Neural cell (in vitro differentiated cells): ENCODE measurements around the gene SLC2A6. TPM values are rescaled to one million over a fixed set of nuclear protein-coding genes. Genes with fewer than 3 reads are reported as not detected.

ENCODE experiments used
- H2AFZ ChIP-seq: fragments of 200-600, 300-800 bp; sonication (generic), shearing (Covaris generic); 2 replicates; pipeline ENCODE4 v1.6.0; 2014; ENCODE audit warnings: low read depth, mild to moderate bottlenecking, antibody characterized with exemption, low read length, moderate library complexity
- H3F3A ChIP-seq: fragments of 200-600 bp; shearing (Covaris generic); 2 replicates; pipeline ENCODE4 v1.6.1; 2016; ENCODE audit warnings: mild to moderate bottlenecking, moderate library complexity, mixed read lengths, antibody characterized with exemption, low read length; ENCODE audit not compliant: insufficient read depth, poor library complexity, severe bottlenecking
- H3K27ac ChIP-seq: fragments of 200-600, 300-800 bp; sonication (generic), shearing (Covaris generic); 2 replicates; pipeline ENCODE4 v1.5.1; 2014; ENCODE audit warnings: mild to moderate bottlenecking, low read length, moderate library complexity
- H3K27me3 ChIP-seq: fragments of 300-800, 200-600 bp; sonication (generic), shearing (Covaris generic); 2 replicates; pipeline ENCODE4 v1.6.0; 2014; ENCODE audit warnings: mild to moderate bottlenecking, low read depth, low read length, moderate library complexity; ENCODE audit not compliant: insufficient read depth
- H3K36me3 ChIP-seq: fragments of 300-800, 200-600 bp; sonication (generic), shearing (Covaris generic); 2 replicates; pipeline ENCODE4 v1.5.1; 2014; ENCODE audit warnings: mild to moderate bottlenecking, antibody characterized with exemption, low read length, moderate library complexity; ENCODE audit not compliant: insufficient read depth
- H3K4me2 ChIP-seq: fragments of 300-800, 200-600 bp; sonication (generic), shearing (Covaris generic); 2 replicates; pipeline ENCODE4 v1.6.0; 2014; ENCODE audit warnings: mild to moderate bottlenecking, low read length
- H3K4me3 ChIP-seq: fragments of 300-800, 200-600 bp; sonication (generic), shearing (Covaris generic); 2 replicates; pipeline ENCODE4 v1.5.1; 2014; ENCODE audit warnings: mild to moderate bottlenecking, low read length, moderate library complexity
- H3K79me2 ChIP-seq: fragments of 200-600 bp; shearing (Covaris generic); replicated peaks from 2 replicates; pipeline ENCODE4 v1.6.0; 2014; ENCODE audit warnings: mild to moderate bottlenecking, low read length, moderate library complexity; ENCODE audit not compliant: insufficient read depth
- H3K9ac ChIP-seq: fragments of 300-800, 200-600 bp; sonication (generic), shearing (Covaris generic); 2 replicates; pipeline ENCODE4 v1.6.1; 2016; ENCODE audit warnings: mild to moderate bottlenecking, low read length, mixed read lengths
- H3K9me2 ChIP-seq: fragments of 200-600 bp; shearing (Covaris generic); 2 replicates; pipeline ENCODE4 v1.6.1; 2016; ENCODE audit warnings: mild to moderate bottlenecking, low read length, mixed read lengths; ENCODE audit not compliant: insufficient read depth
- H3K9me3 ChIP-seq: fragments of 200-600, 300-800 bp; sonication (generic), shearing (Covaris generic); 2 replicates; pipeline ENCODE4 v1.6.1; 2016; ENCODE audit warnings: mild to moderate bottlenecking, mixed run types, low read length, moderate library complexity, mixed read lengths
- H4K20me1 ChIP-seq: fragments of 200-600 bp; shearing (Covaris generic); 2 replicates; pipeline ENCODE4 v1.6.1; 2016; ENCODE audit warnings: mild to moderate bottlenecking, mixed run types; ENCODE audit not compliant: insufficient read depth
- CTCF ChIP-seq: fragments of 450-650 bp; IDR thresholded peaks from 2 replicates; pipeline ENCODE4 v1.5.1; 2014; ENCODE audit warnings: antibody characterized with exemption, mild to moderate bottlenecking, moderate library complexity; ENCODE audit not compliant: poor library complexity, severe bottlenecking
- MXI1 ChIP-seq: fragments of 450-650 bp; conservative IDR thresholded peaks from 2 replicates; pipeline ENCODE4 v1.6.1; 2014; ENCODE audit warnings: antibody characterized with exemption, mild to moderate bottlenecking; ENCODE audit not compliant: poor library complexity, severe bottlenecking
- POLR2AphosphoS5 ChIP-seq: IDR thresholded peaks from 2 replicates; pipeline ENCODE4 v1.6.1; 2012
- RAD21 ChIP-seq: fragments of 450-650 bp; conservative IDR thresholded peaks from 2 replicates; pipeline ENCODE4 v1.6.1; 2014; ENCODE audit warnings: antibody characterized with exemption, mild to moderate bottlenecking, moderate library complexity
- REST ChIP-seq: IDR thresholded peaks from 2 replicates; pipeline ENCODE4 v1.6.1; 2012; ENCODE audit warnings: borderline replicate concordance
- SMC3 ChIP-seq: fragments of 450-650 bp; conservative IDR thresholded peaks from 2 replicates; pipeline ENCODE4 v1.6.1; 2014; ENCODE audit warnings: antibody characterized with exemption, mild to moderate bottlenecking, moderate library complexity; ENCODE audit not compliant: poor library complexity
- TAF1 ChIP-seq: IDR thresholded peaks from 2 replicates; pipeline ENCODE4 v1.6.1; 2012; ENCODE audit warnings: low read depth
- polyA plus RNA-seq: library from polyadenylated mRNA; depleted of rRNA; stranded (reverse); fragments of >200 nt; gene quantifications from 2 replicates; pipeline ENCODE4 v1.2.3, GENCODE V29; 2014

The SLC2A6 gene
- polyA plus RNA-seq, 1 donor from 2014 or later = 11.5 TPM

- Histone ChIP-seq H3K4me3 (no peak overlapping the region), H3K9me2 (no peaks in the 10 kb centered on the region), H3K9me3 (no peaks in the 10 kb centered on the region), H4K20me1 (no peaks in the 10 kb centered on the region), H3K9ac (no peak overlapping the region), H3K36me3 (no peaks in the 10 kb centered on the region), H3K27ac (no peak overlapping the region), H3K4me2 (no peak overlapping the region), H3K79me2 (no peaks in the 10 kb centered on the region), H2AFZ (no peak overlapping the region), H3K27me3 (no peaks in the 10 kb centered on the region), H3F3A (no peaks in the 10 kb centered on the region)
- no peak for TF ChIP-seq REST
- TF ChIP-seq TAF1 = no peak
- no peak for TF ChIP-seq RAD21
- TF ChIP-seq MXI1 = no peak
- TF ChIP-seq SMC3 = no peak
- no peak for TF ChIP-seq CTCF
- no peak for TF ChIP-seq POLR2AphosphoS5
These were observed 14.5 kb upstream of the SLC2A6 start for GRCh38 chr9:133493428-133493827.

GRCh38 chr9:133492061-133493021 lies 13.4 kb upstream of the SLC2A6 start:
- Histone ChIP-seq H3K4me3 (no peak overlapping the region), H3K4me2 (no peak overlapping the region), H3K9me3 (no peaks in the 10 kb centered on the region), H3K27me3 (no peaks in the 10 kb centered on the region), H3F3A (no peaks in the 10 kb centered on the region), H3K9ac (no peak overlapping the region), H3K36me3 (no peaks in the 10 kb centered on the region), H3K27ac (no peak overlapping the region), H4K20me1 (no peaks in the 10 kb centered on the region), H3K9me2 (no peaks in the 10 kb centered on the region), H3K79me2 (no peaks in the 10 kb centered on the region), H2AFZ (no peak overlapping the region)
- TF ChIP-seq SMC3 (no peak), TAF1 (no peak), REST (no peak), RAD21 (no peak)
